Trophoblast cell (in vitro differentiated cells and primary cell): ENCODE measurements around the gene ZDHHC16.
"Not testable (repeated sequence)": the region's sequence is repeated elsewhere in the genome, so short reads cannot be mapped to it uniquely, and the experiment has no call there.

Experiments used
- DNase-seq, 2 donors: peaks; one replicate each; pipeline ENCODE4 v3.0.0-alpha.2; 2016
- H2AFZ ChIP-seq: 2 replicates; pipeline ENCODE4 v1.6.1; 2013; ENCODE audit warnings: low read length, moderate library complexity, mild to moderate bottlenecking; ENCODE audit not compliant: insufficient read depth, poor library complexity
- H2AK5ac ChIP-seq: 2 replicates; pipeline ENCODE4 v1.6.1; 2013; ENCODE audit warnings: mild to moderate bottlenecking, low read length
- H2BK120ac ChIP-seq: 2 replicates; pipeline ENCODE4 v1.6.1; 2013; ENCODE audit warnings: low read length, mild to moderate bottlenecking, moderate library complexity; ENCODE audit not compliant: insufficient read depth, poor library complexity
- H2BK12ac ChIP-seq: 2 replicates; pipeline ENCODE4 v1.6.1; 2013; ENCODE audit warnings: mild to moderate bottlenecking, low read length, moderate library complexity
- H2BK5ac ChIP-seq: 2 replicates; pipeline ENCODE4 v1.6.1; 2013; ENCODE audit warnings: low read length, low read depth, moderate library complexity, mild to moderate bottlenecking; ENCODE audit not compliant: poor library complexity
- H3K14ac ChIP-seq: 2 replicates; pipeline ENCODE4 v1.6.1; 2013; ENCODE audit warnings: mild to moderate bottlenecking, low read length
- H3K18ac ChIP-seq: 2 replicates; pipeline ENCODE4 v1.6.1; 2013; ENCODE audit warnings: mild to moderate bottlenecking, low read length
- H3K23ac ChIP-seq: 2 replicates; pipeline ENCODE4 v1.6.1; 2013; ENCODE audit warnings: low read length
- H3K27ac ChIP-seq: 2 replicates; pipeline ENCODE4 v1.5.1; 2013; ENCODE audit warnings: low read depth, mild to moderate bottlenecking, inconsistent platforms, low read length, moderate library complexity
- H3K27me3 ChIP-seq: 2 replicates; pipeline ENCODE4 v1.6.1; 2013; ENCODE audit warnings: inconsistent platforms, mild to moderate bottlenecking, low read length, moderate library complexity; ENCODE audit not compliant: insufficient read depth
- H3K36me3 ChIP-seq, 2 experiments: 1 replicate in 1 of 2; 2 replicates in 1 of 2; pipeline ENCODE4 v1.6.1; 2013; ENCODE audit warnings: low read length in 2 of 2, mild to moderate bottlenecking in 2 of 2, moderate library complexity in 1 of 2; ENCODE audit not compliant: insufficient read depth in 2 of 2, control insufficient read depth in 1 of 2
- H3K4ac ChIP-seq: 2 replicates; pipeline ENCODE4 v1.6.1; 2013; ENCODE audit warnings: low read depth, mild to moderate bottlenecking, low read length, moderate library complexity
- H3K4me1 ChIP-seq, 2 experiments: 1 replicate in 1 of 2; 2 replicates in 1 of 2; pipeline ENCODE4 v1.6.1; 2013; ENCODE audit warnings: low read length in 2 of 2, mild to moderate bottlenecking in 2 of 2, moderate library complexity in 1 of 2; ENCODE audit not compliant: insufficient read depth in 2 of 2, control insufficient read depth in 1 of 2
- H3K4me2 ChIP-seq: 2 replicates; pipeline ENCODE4 v1.6.1; 2013; ENCODE audit warnings: inconsistent platforms, mild to moderate bottlenecking, low read length, moderate library complexity
- H3K4me3 ChIP-seq: 2 replicates; pipeline ENCODE4 v1.5.1; 2013; ENCODE audit warnings: mild to moderate bottlenecking, low read depth, low read length, inconsistent platforms
- H3K79me1 ChIP-seq: one replicate; pipeline ENCODE4 v1.6.1; 2013; ENCODE audit warnings: low read length
- H3K79me2 ChIP-seq: 2 replicates; pipeline ENCODE4 v1.6.1; 2013; ENCODE audit warnings: low read length, mild to moderate bottlenecking; ENCODE audit not compliant: control insufficient read depth, insufficient read depth, poor library complexity
- H3K9ac ChIP-seq: 2 replicates; pipeline ENCODE4 v1.6.1; 2013; ENCODE audit warnings: mild to moderate bottlenecking, low read length
- H3K9me3 ChIP-seq: 2 replicates; pipeline ENCODE4 v1.6.1; 2013; ENCODE audit warnings: low read depth, mild to moderate bottlenecking, control low read depth, inconsistent platforms, low read length; ENCODE audit not compliant: insufficient read depth
- H4K12ac ChIP-seq: 2 replicates; pipeline ENCODE4 v1.6.1; 2013; ENCODE audit warnings: low read depth, mild to moderate bottlenecking, low read length, moderate library complexity
- H4K8ac ChIP-seq: 2 replicates; pipeline ENCODE4 v1.6.1; 2013; ENCODE audit warnings: low read depth, mild to moderate bottlenecking, low read length, moderate library complexity
- H4K91ac ChIP-seq: one replicate; pipeline ENCODE4 v1.6.1; 2013; ENCODE audit warnings: low read depth, mild to moderate bottlenecking, low read length, moderate library complexity
- WGBS: extraction: QIAGEN DNeasy Blood & Tissue Kit; methylation state at CpG from one replicate; pipeline ENCODE4 v1.1.7; 2013; ENCODE audit warnings: missing lambda C conversion rate; ENCODE audit not compliant: insufficient read length, insufficient coverage; ENCODE audit errors: extremely low coverage; 5-methylcytosine and 5-hydroxymethylcytosine counted together

ZDHHC16 gene

GRCh38 chr10:97412891-97413304 lies 33.1 kb upstream of the ZDHHC16 start:
- H3K27ac ChIP-seq, result no peak overlapping the region
- no peak overlapping the region for H2BK120ac ChIP-seq
- H3K4me1 ChIP-seq, result peaks cover 5 to 20% of the 10 kb centered on the region in 2 experiments
- no peak overlapping the region for H3K23ac ChIP-seq
- peak overlapping the region; percentile 55 for H4K8ac ChIP-seq
- no peak overlapping the region for H2AK5ac ChIP-seq
- no peak overlapping the region for H3K4me2 ChIP-seq
- no peak overlapping the region for H4K12ac ChIP-seq
- H2BK5ac ChIP-seq, result no peak overlapping the region
- DNase-seq, result peak in 1 of 2 donors; percentile 43
- H3K27me3 ChIP-seq, result no peaks in the 10 kb centered on the region
- H2BK12ac ChIP-seq, result peak overlapping the region; percentile 34
- no peaks in the 10 kb centered on the region for H3K36me3 ChIP-seq
- H3K18ac ChIP-seq, result no peak overlapping the region
- no peak overlapping the region for H2AFZ ChIP-seq
- no peak overlapping the region for H3K9ac ChIP-seq
- H4K91ac ChIP-seq, result no peak overlapping the region
- H3K14ac ChIP-seq, result no peak overlapping the region
- no peaks in the 10 kb centered on the region for H3K79me1 ChIP-seq
- WGBS, result no CpG with 5 or more reads among the region's 10 CpGs
- H3K4ac ChIP-seq, result no peak overlapping the region
- H3K4me3 ChIP-seq, result no peak overlapping the region
- H3K9me3 ChIP-seq, result peaks cover 1% of the 10 kb centered on the region
- no peaks in the 10 kb centered on the region for H3K79me2 ChIP-seq

GRCh38 chr10:97416565-97416964 lies 29.4 kb upstream of the ZDHHC16 start:
- Histone ChIP-seq H2AFZ (no peak overlapping the region), H3K36me3 (no peaks in the 10 kb centered on the region), H4K8ac (no peak overlapping the region), H3K23ac (no peak overlapping the region), H3K4me2 (no peak overlapping the region), H2BK5ac (no peak overlapping the region), H2AK5ac (no peak overlapping the region), H4K91ac (no peak overlapping the region), H3K18ac (no peak overlapping the region), H3K9ac (no peak overlapping the region), H4K12ac (no peak overlapping the region), H3K79me1 (peaks cover 3% of the 10 kb centered on the region), H3K27ac (no peak overlapping the region), H3K4me1 (peaks cover 5 to 13% of the 10 kb centered on the region in 2 experiments), H3K14ac (no peak overlapping the region), H3K4me3 (no peak overlapping the region), H3K79me2 (peaks cover 2% of the 10 kb centered on the region), H3K9me3 (peaks cover 1% of the 10 kb centered on the region), H2BK120ac (no peak overlapping the region), H2BK12ac (no peak overlapping the region), H3K27me3 (no peaks in the 10 kb centered on the region), H3K4ac (no peak overlapping the region)
- no CpG with 5 or more reads among the region's 6 CpGs for WGBS
- DNase-seq, result no peak

- not testable (repeated sequence) for H3K27me3 ChIP-seq, H3K4ac ChIP-seq, H4K91ac ChIP-seq, H3K4me3 ChIP-seq, H3K36me3 ChIP-seq, H3K9me3 ChIP-seq, H3K27ac ChIP-seq, H4K12ac ChIP-seq, H3K9ac ChIP-seq, H2BK120ac ChIP-seq, DNase-seq, H2BK5ac ChIP-seq, H2BK12ac ChIP-seq, H3K14ac ChIP-seq, H2AFZ ChIP-seq, H3K23ac ChIP-seq, H2AK5ac ChIP-seq, H3K4me2 ChIP-seq, H3K4me1 ChIP-seq, H3K18ac ChIP-seq, H4K8ac ChIP-seq
- no CpG with 5 or more reads among the region's 8 CpGs for WGBS
- H3K79me2 ChIP-seq, result peaks cover 14% of the 10 kb centered on the region
- H3K79me1 ChIP-seq, result peaks cover 15% of the 10 kb centered on the region
Measured at GRCh38 chr10:97423757-97424098, 22.2 kb upstream of the ZDHHC16 start.

- H4K91ac ChIP-seq, result peak within 1 kb of the TSS; percentile 91
- H4K12ac ChIP-seq, result peak within 1 kb of the TSS; percentile 92
- no peaks in the 10 kb centered on the region for H3K9me3 ChIP-seq
- DNase-seq, result peak; percentile 95 to 97
- peak within 1 kb of the TSS; percentile 67 for H2AK5ac ChIP-seq
- no CpG with 5 or more reads among the region's 90 CpGs for WGBS
- H2BK120ac ChIP-seq, result peak within 1 kb of the TSS; percentile 70
- peak within 1 kb of the TSS; percentile 99 for H3K9ac ChIP-seq
- peak within 1 kb of the TSS; percentile 70 for H3K27ac ChIP-seq
- peak within 1 kb of the TSS; percentile 78 for H3K18ac ChIP-seq
- peaks cover 14% of the 10 kb centered on the region for H3K79me2 ChIP-seq
- H3K14ac ChIP-seq, result peak within 1 kb of the TSS; percentile 91
- H3K4ac ChIP-seq, result peak within 1 kb of the TSS; percentile 95
- no peaks in the 10 kb centered on the region for H3K27me3 ChIP-seq
- peaks cover 5 to 11% of the 10 kb centered on the region in 2 experiments for H3K36me3 ChIP-seq
- no peak within 1 kb of the TSS for H3K23ac ChIP-seq
- H2BK5ac ChIP-seq, result peak within 1 kb of the TSS; percentile 79
- peak within 1 kb of the TSS; percentile 91 for H3K4me3 ChIP-seq
- H2BK12ac ChIP-seq, result peak within 1 kb of the TSS; percentile 5
- H3K4me2 ChIP-seq, result peak within 1 kb of the TSS; percentile 64
- H3K79me1 ChIP-seq, result peaks cover 12% of the 10 kb centered on the region
- peaks cover 2 to 5% of the 10 kb centered on the region in 2 experiments for H3K4me1 ChIP-seq
- peak within 1 kb of the TSS; percentile 66 for H2AFZ ChIP-seq
- H4K8ac ChIP-seq, result peak within 1 kb of the TSS; percentile 93
Measured at GRCh38 chr10:97425964-97426775, 19.8 kb upstream of the ZDHHC16 start, which contains the start of gene PGAM1. Gene PGAM1 (plus strand): TSS chr10:97426191. CDS start chr10:97426308, 117 bp downstream.
